Activated B cell treated with CpG ODN at 0.5 μM for 24 hours (primary cell): ENCODE results near the gene TMED3. TPM values are rescaled to one million over a fixed set of nuclear protein-coding genes. Genes with fewer than 3 reads are reported as not detected.

Source experiments
- ATAC-seq: fragments of 200-7000 bp; cut with Tn5 transposase; one replicate; pipeline ENCODE4 v1.10.0; 2021; ENCODE audit warnings: low read depth, mild to moderate bottlenecking, moderate library complexity
- CTCF ChIA-PET: fragments of 350-600 bp; sonication (Branson Sonifier 250); formaldehyde crosslinking; loops from one replicate; lab custom pipeline; 2021; ENCODE audit warnings: antibody characterized with exemption; lab: Charles Lee
- POLR2A ChIA-PET: fragments of 350-600 bp; sonication (Branson Sonifier 250); formaldehyde crosslinking; loops from one replicate; lab custom pipeline; 2021; ENCODE audit warnings: antibody characterized with exemption; lab: Charles Lee
- DNase-seq: peaks from one replicate; pipeline ENCODE4 v3.0.0; 2022
- H3K27ac Mint-ChIP-seq: one replicate; pipeline ENCODE4 v1.8.0; 2020; ENCODE audit warnings: mixed read lengths
- H3K27me3 Mint-ChIP-seq: one replicate; pipeline ENCODE4 v1.8.0; 2021; ENCODE audit warnings: mixed read lengths
- H3K36me3 Mint-ChIP-seq: one replicate; pipeline ENCODE4 v1.8.0; 2021; ENCODE audit warnings: low read depth, mixed read lengths
- H3K4me1 Mint-ChIP-seq: one replicate; pipeline ENCODE4 v1.8.0; 2021; ENCODE audit warnings: mixed read lengths
- H3K4me3 Mint-ChIP-seq: one replicate; pipeline ENCODE4 v1.8.0; 2020; ENCODE audit warnings: mild to moderate bottlenecking, mixed read lengths
- H3K9me3 Mint-ChIP-seq: one replicate; pipeline ENCODE4 v1.8.0; 2020; ENCODE audit warnings: mixed read lengths
- CTCF ChIP-seq: fragments of 200-600 bp; IDR thresholded peaks from one replicate; pipeline ENCODE4 v1.8.0; 2022; ENCODE audit warnings: antibody characterized with exemption, mild to moderate bottlenecking
- intact Hi-C: fragments of 100-400 bp; cut with micrococcal nuclease; formaldehyde crosslinking; loops from one replicate; pipeline ENCODE4 v1.15.1; 2024
- total RNA-seq: library from RNA; stranded (reverse); gene quantifications from 2 replicates; pipeline ENCODE4 v1.2.3, GENCODE V29; 2022

TMED3 gene
- total RNA-seq, 1 donor from 2014 or later, result 25.0 TPM

DNA sequence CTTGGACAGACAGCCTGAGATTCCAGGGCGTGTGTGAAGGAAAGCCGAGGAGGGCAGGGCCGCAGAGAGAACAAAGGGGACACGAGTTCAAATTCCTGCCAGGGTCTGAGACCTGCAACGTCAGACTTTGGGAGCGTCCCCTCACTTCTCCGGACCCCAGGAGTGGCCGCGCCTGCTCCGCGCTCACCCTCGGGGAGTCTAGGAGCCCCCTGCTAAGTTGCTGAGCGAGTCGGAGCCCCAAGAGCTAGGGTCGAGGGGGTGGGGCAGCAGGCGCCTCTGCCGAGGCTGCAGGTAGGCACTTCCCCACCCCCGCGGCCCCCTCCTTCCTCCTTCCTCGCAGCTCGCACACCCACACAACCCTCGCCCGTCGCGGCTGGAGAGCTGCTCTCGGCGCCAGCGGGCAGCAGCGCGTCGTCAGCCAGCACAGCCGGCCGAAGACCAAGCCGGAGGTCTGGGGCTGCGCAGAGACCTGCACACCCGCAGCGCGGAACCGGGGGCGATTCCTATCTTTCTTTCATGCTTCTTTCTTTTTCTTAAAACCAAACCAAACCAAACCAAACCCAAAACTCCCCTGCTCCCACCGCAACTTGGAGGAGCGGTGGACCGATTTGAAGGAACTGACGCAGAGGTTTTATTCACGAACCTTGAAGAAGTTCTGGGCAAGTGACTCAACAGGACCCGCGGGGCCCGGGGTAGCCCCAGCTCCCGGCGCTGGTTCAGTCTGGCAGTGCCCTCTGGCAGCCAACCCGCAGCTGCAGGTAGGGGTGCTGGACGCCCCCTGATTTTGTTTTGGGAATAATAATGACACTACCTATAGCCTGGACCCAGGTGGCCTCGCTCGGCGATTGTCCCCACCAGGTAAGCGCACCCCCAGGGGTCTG, 28.3 kb upstream of the TMED3 start, which contains the start of gene ANKRD34C:
Gene ANKRD34C, plus strand, starts transcription at position 352 of the 881 bp plus-strand sequence. CDS start 10,563 bp downstream, outside the sequence.
- no peak for TF ChIP-seq CTCF
- intact Hi-C loops, result no loop called here
- Mint-ChIP-seq H3K9me3 (peaks cover 5% of the 10 kb centered on the region), H3K4me3 (no peak within 1 kb of the TSS), H3K27me3 (peaks cover 62% of the 10 kb centered on the region), H3K4me1 (no peaks in the 10 kb centered on the region), H3K27ac (peak within 1 kb of the TSS; percentile 1), H3K36me3 (no peaks in the 10 kb centered on the region)
- ATAC-seq (no peak), DNase-seq (no peak)
- CTCF ChIA-PET, result no interaction called here
- POLR2A ChIA-PET, result interaction anchor here (0.6 kb wide), 1 partner anchor 76 kb away, joined by 5 read pairs; no protein-coding TSS in a partner anchor

GRCh38 chr15:79283252-79284048, 27.5 kb upstream of the TMED3 start:
- H3K27me3 Mint-ChIP-seq, result peaks cover 62% of the 10 kb centered on the region
- H3K4me3 Mint-ChIP-seq, result no peak overlapping the region
- peaks cover 5% of the 10 kb centered on the region for H3K9me3 Mint-ChIP-seq
- peak overlapping the region; percentile 1 for H3K27ac Mint-ChIP-seq
- no peaks in the 10 kb centered on the region for H3K36me3 Mint-ChIP-seq
- CTCF ChIA-PET, result no interaction called here
- TF ChIP-seq CTCF, result no peak
- no peaks in the 10 kb centered on the region for H3K4me1 Mint-ChIP-seq
- DNase-seq (peak; percentile 21), ATAC-seq (peak; percentile 57)
- POLR2A ChIA-PET, result no interaction called here
- intact Hi-C loops, result no loop called here

DNA sequence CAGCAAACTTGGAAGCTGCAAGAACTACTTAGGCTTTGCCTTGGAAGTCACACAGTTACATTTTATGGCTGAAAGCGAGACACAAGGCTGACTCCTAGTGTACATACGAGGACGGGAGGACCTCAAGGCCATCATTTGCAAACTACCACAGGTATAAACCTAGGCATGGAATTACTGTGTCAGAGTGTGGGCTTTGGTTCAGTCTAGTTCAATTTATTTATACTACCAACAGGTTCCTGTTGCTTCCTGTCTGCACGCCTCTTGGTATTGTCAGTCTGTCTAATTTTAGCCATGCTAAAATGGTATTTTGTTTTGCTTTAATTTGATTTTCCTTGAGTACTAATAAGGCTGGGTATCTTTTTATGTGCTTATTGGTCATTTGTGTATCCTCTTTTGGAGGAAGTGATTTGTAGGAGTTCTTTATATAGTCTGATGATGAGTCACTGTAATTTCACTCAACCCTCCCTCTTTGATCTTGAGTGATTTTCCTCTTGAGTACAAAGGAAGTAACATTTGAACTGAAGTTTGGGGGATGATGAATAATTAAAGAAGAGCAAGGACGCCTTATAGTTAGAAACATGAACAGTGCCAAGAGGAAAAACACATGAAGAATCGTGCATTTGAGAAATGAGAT, 20.2 kb upstream of the TMED3 start:
- TF ChIP-seq CTCF, result no peak
- no peaks in the 10 kb centered on the region for H3K9me3 Mint-ChIP-seq
- DNase-seq, result no peak
- peaks cover 32% of the 10 kb centered on the region for H3K27me3 Mint-ChIP-seq
- no peak overlapping the region for H3K27ac Mint-ChIP-seq
- H3K4me3 Mint-ChIP-seq, result no peak overlapping the region
- intact Hi-C loops, result no loop called here
- no peaks in the 10 kb centered on the region for H3K36me3 Mint-ChIP-seq
- H3K4me1 Mint-ChIP-seq, result no peaks in the 10 kb centered on the region
- CTCF ChIA-PET, result no interaction called here
- POLR2A ChIA-PET, result no interaction called here
- no peak for ATAC-seq

DNA sequence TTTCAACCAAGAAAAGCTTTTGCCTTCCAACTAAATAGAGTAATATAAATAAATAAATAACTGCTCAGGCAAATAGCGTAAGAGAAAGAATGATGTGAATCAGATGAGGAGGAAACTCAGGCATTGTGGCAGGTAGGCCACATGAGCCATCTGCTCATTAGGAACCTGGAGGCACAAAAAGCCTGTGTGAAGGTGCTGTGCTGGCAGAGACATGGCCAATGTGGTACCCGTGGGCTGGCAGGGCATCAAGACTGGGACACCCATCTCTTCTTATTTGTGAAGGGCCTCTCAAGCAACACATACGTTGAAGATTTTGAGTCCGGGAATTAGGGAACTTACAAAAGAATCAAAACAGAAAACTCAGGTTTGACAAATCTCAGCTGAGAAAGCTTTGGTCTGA, 18.9 kb upstream of the TMED3 start:
- TF ChIP-seq CTCF, result no peak
- H3K4me1 Mint-ChIP-seq, result no peaks in the 10 kb centered on the region
- no peak overlapping the region for H3K27ac Mint-ChIP-seq
- DNase-seq (no peak), ATAC-seq (no peak)
- peaks cover 24% of the 10 kb centered on the region for H3K27me3 Mint-ChIP-seq
- H3K4me3 Mint-ChIP-seq, result no peak overlapping the region
- no peaks in the 10 kb centered on the region for H3K36me3 Mint-ChIP-seq
- intact Hi-C loops, result no loop called here
- no peaks in the 10 kb centered on the region for H3K9me3 Mint-ChIP-seq
- ChIA-PET CTCF (no interaction called here), POLR2A (no interaction called here)
